ENCODE data around the gene PHYHD1. TPM values are rescaled to one million over a fixed set of nuclear protein-coding genes. Genes with fewer than 3 reads are reported as not detected.

PHYHD1 gene
- total and polyA plus RNA-seq, 2 of the 13 experiments (the other 11 are each of a cell fraction or from before 2014, with no cell fraction given): 10.6 to 25.3 TPM

- no peaks in the 10 kb centered on the region; a peak in 1 of 5 replicates for H3K27me3 ChIP-seq (ENCODE audit: control insufficient read depth in 1 of 2, insufficient read depth in 2 of 2, low read length in 2 of 2)
- DNase-seq (ENCODE audit: low spot score) (no peak), FAIRE-seq (no peak), ATAC-seq (peak; percentile 64)
- peak overlapping the region; percentile 80 for H3K27ac ChIP-seq (ENCODE audit: extremely low read length, insufficient read depth, low read length)
- intact Hi-C loops (cut with micrococcal nuclease; ENCODE audit: unreplicated experiment) (no loop called here), in situ Hi-C loops (cut with HindIII; ENCODE audit: extremely low pct_ligation_motif_present, low pct_unique_long_range_greater_than_20kb) (no loop called here)
- WGBS (ENCODE audit: low lambda C conversion rate): 25% methylated on average over 15 of the region's 30 CpGs
- POLR2A ChIA-PET: no interaction called here
- peak overlapping the region; percentile 96 for H3K9ac ChIP-seq (ENCODE audit: insufficient read depth, low read depth, low read length)
- H3K9me3 ChIP-seq (ENCODE audit: low read length): no peaks in the 10 kb centered on the region
- H3K4me3 ChIP-seq (replicated peaks in 1 of 3; ENCODE audit: insufficient read depth in 1 of 3, low read depth in 2 of 3, low read length in 3 of 3): peak overlapping the region; percentile 91 to 100 (median 99)
- peaks cover 0 to 2% of the 10 kb centered on the region in 2 experiments; a peak in 2 of 5 replicates for H3K36me3 ChIP-seq (replicated peaks in 1 of 2; ENCODE audit: control insufficient read depth in 1 of 2, insufficient read depth in 2 of 2, low read length in 2 of 2)
- H3K79me2 ChIP-seq (ENCODE audit: insufficient read depth, low read length): peaks cover 27% of the 10 kb centered on the region
- BruUV-seq (replicated peaks): TSS peak; percentile 86
- CTCF ChIA-PET (ENCODE audit: low intra/inter-chr PET ratio, low total read pairs): no interaction called here
- H3K4me2 ChIP-seq (ENCODE audit: low read depth, low read length): peak overlapping the region; percentile 97
- no peaks in the 10 kb centered on the region for H4K20me1 ChIP-seq (ENCODE audit: insufficient read depth, low read length)
- H2AFZ ChIP-seq (ENCODE audit: low read length): no peak overlapping the region
- peaks cover 68% of the 10 kb centered on the region for H3K4me1 ChIP-seq (ENCODE audit: insufficient read depth, low read length)
- TF ChIP-seq TOE1 (CRISPR knock-in tag; IDR thresholded peaks at IDR 0.05) (no peak), NFIC (IDR thresholded peaks at IDR 0.05; ENCODE audit: low read length) (no peak), HNRNPLL (IDR thresholded peaks at IDR 0.05; ENCODE audit: low read depth, low read length, poor library complexity, severe bottlenecking) (peak; percentile 24), SRSF4 (IDR thresholded peaks at IDR 0.05; ENCODE audit: low read depth, low read length, poor library complexity, severe bottlenecking) (no peak), ZNF746 (CRISPR knock-in tag; IDR thresholded peaks at IDR 0.05) (no peak), ZNF275 (CRISPR knock-in tag; IDR thresholded peaks at IDR 0.05; ENCODE audit: borderline replicate concordance) (no peak), HNF4A (CRISPR knock-in tag; IDR thresholded peaks at IDR 0.05) (no peak), IKZF1 (IDR thresholded peaks at IDR 0.05) (no peak), ZNF10 (CRISPR knock-in tag; IDR thresholded peaks at IDR 0.05; ENCODE audit: borderline replicate concordance, low read depth) (no peak), ZFP1 (CRISPR knock-in tag; IDR thresholded peaks at IDR 0.05) (no peak), EHMT2 (IDR thresholded peaks at IDR 0.05; ENCODE audit: borderline replicate concordance, low read depth, low read length) (no peak), ZBTB7A (CRISPR knock-in tag; IDR thresholded peaks at IDR 0.05) (no peak), ZNF512 (CRISPR knock-in tag; IDR thresholded peaks at IDR 0.05) (no peak), ZNF782 (CRISPR knock-in tag; IDR thresholded peaks at IDR 0.05; ENCODE audit: borderline replicate concordance) (0 out of 2 replicates have a peak, but pooled peaks have one; percentile 1), FOSL2 (CRISPR knock-in tag; IDR thresholded peaks at IDR 0.05) (no peak), PTBP1 (IDR thresholded peaks at IDR 0.05; ENCODE audit: low read depth, low read length, poor library complexity, severe bottlenecking) (no peak)
- TF ChIP-seq, protein P1, sequence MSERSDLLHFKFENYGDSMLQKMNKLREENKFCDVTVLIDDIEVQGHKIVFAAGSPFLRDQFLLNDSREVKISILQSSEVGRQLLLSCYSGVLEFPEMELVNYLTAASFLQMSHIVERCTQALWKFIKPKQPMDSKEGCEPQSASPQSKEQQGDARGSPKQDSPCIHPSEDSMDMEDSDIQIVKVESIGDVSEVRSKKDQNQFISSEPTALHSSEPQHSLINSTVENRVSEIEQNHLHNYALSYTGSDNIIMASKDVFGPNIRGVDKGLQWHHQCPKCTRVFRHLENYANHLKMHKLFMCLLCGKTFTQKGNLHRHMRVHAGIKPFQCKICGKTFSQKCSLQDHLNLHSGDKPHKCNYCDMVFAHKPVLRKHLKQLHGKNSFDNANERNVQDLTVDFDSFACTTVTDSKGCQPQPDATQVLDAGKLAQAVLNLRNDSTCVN (CRISPR knock-in tag; IDR thresholded peaks at IDR 0.05; ENCODE audit: borderline replicate concordance): no peak
- TF ChIP-seq, protein P2, sequence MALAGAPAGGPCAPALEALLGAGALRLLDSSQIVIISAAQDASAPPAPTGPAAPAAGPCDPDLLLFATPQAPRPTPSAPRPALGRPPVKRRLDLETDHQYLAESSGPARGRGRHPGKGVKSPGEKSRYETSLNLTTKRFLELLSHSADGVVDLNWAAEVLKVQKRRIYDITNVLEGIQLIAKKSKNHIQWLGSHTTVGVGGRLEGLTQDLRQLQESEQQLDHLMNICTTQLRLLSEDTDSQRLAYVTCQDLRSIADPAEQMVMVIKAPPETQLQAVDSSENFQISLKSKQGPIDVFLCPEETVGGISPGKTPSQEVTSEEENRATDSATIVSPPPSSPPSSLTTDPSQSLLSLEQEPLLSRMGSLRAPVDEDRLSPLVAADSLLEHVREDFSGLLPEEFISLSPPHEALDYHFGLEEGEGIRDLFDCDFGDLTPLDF (CRISPR knock-in tag; IDR thresholded peaks at IDR 0.05): no peak
Observed at GRCh38 chr9:128946571-128947276, 25.9 kb downstream of the PHYHD1 start.
